HL-60 (cell line): ENCODE data around the gene VAT1L.

ENCODE experiments used
- DNase-seq, 2 experiments: peaks; one replicate each; pipeline ENCODE4 v3.0.0-alpha.2; 2010 to 2020; ENCODE audit warnings: low read depth in 1 of 2, low spot score in 1 of 2
- H3K27ac ChIP-seq: fragments of 250-450 bp; sonication (Bioruptor Pico); replicated peaks from 2 replicates; pipeline ENCODE4 v1.5.1; 2020; ENCODE audit warnings: mild to moderate bottlenecking, moderate library complexity
- H3K27me3 ChIP-seq: fragments of 250-450 bp; sonication (Bioruptor Pico); 2 replicates; pipeline ENCODE4 v1.5.1; 2021; ENCODE audit warnings: mild to moderate bottlenecking, moderate library complexity; ENCODE audit not compliant: insufficient read depth, poor library complexity, severe bottlenecking
- H3K4me3 ChIP-seq: replicated peaks from 2 replicates; pipeline ENCODE4 v1.5.1; 2011; ENCODE audit warnings: mild to moderate bottlenecking, control low read depth, low read length; ENCODE audit not compliant: insufficient read depth
- GABPA ChIP-seq: IDR thresholded peaks from 2 replicates; pipeline ENCODE4 v1.6.1; 2012; ENCODE audit warnings: low read depth
- POLR2AphosphoS5 ChIP-seq: IDR thresholded peaks from 2 replicates; pipeline ENCODE4 v1.6.1; 2012; ENCODE audit warnings: low read depth
- SPI1 ChIP-seq: IDR thresholded peaks from 2 replicates; pipeline ENCODE4 v1.6.1; 2012; ENCODE audit warnings: low read depth, mild to moderate bottlenecking, borderline replicate concordance
- TF ChIP-seq, protein P1 (sequence below): IDR thresholded peaks from 2 replicates; pipeline ENCODE4 v1.6.1; 2012; ENCODE audit warnings: low read depth; ENCODE audit not compliant: insufficient replicate concordance
- TF ChIP-seq, protein P2 (sequence below): IDR thresholded peaks from one replicate; pipeline ENCODE4 v1.5.1; 2011; ENCODE audit warnings: low read length, control low read depth, inconsistent platforms; ENCODE audit not compliant: insufficient read depth

The VAT1L gene

DNA sequence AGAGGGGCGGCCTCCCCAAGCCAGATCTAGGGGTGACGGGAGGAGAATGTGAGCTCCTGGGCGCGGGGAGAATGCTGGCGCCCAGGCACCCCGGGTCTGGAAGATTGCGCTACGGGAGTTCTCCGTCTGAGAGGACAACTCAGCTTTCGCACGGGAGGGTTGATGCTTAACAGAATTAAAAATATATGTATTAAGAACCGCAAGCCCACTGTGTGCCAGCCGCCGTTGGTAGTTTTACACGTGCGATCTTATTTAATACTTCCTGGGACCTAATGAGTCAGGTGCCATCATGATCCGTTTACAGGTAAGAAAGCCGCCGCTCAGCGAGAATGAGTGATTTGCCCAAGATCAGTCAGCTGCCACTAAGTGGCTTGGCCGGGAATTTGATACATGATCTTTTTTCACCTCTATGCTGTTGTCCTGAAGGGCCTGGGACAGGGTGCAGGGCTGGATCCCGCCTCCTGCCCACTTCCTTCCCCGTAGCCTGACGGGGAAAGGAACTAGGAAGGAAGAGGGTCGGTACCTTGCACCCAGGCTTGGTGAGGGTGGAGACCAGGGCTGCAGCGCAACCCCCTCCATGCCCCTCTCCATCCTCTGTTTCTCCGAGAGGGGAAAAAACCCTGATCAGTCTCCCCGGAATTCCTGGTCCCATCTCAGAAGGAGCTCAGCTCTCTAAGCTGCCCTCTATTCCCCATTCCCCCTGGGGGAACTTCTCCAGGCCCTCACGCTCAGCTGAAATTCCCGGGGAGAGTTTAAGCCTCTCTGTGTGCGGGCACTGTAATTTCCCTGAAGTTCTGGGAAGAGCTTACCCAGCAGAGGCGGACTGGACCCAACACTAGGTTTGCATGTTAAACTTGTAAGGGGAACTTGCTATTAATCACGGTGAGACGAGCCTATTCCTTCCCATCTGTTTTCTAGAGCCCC, 983 bp downstream of the VAT1L start:
- H3K27ac ChIP-seq, result no peak overlapping the region
- TF ChIP-seq, protein P1, sequence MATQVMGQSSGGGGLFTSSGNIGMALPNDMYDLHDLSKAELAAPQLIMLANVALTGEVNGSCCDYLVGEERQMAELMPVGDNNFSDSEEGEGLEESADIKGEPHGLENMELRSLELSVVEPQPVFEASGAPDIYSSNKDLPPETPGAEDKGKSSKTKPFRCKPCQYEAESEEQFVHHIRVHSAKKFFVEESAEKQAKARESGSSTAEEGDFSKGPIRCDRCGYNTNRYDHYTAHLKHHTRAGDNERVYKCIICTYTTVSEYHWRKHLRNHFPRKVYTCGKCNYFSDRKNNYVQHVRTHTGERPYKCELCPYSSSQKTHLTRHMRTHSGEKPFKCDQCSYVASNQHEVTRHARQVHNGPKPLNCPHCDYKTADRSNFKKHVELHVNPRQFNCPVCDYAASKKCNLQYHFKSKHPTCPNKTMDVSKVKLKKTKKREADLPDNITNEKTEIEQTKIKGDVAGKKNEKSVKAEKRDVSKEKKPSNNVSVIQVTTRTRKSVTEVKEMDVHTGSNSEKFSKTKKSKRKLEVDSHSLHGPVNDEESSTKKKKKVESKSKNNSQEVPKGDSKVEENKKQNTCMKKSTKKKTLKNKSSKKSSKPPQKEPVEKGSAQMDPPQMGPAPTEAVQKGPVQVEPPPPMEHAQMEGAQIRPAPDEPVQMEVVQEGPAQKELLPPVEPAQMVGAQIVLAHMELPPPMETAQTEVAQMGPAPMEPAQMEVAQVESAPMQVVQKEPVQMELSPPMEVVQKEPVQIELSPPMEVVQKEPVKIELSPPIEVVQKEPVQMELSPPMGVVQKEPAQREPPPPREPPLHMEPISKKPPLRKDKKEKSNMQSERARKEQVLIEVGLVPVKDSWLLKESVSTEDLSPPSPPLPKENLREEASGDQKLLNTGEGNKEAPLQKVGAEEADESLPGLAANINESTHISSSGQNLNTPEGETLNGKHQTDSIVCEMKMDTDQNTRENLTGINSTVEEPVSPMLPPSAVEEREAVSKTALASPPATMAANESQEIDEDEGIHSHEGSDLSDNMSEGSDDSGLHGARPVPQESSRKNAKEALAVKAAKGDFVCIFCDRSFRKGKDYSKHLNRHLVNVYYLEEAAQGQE, result no peak
- TF ChIP-seq SPI1 (no peak), GABPA (no peak), POLR2AphosphoS5 (no peak)
- TF ChIP-seq, protein P2, sequence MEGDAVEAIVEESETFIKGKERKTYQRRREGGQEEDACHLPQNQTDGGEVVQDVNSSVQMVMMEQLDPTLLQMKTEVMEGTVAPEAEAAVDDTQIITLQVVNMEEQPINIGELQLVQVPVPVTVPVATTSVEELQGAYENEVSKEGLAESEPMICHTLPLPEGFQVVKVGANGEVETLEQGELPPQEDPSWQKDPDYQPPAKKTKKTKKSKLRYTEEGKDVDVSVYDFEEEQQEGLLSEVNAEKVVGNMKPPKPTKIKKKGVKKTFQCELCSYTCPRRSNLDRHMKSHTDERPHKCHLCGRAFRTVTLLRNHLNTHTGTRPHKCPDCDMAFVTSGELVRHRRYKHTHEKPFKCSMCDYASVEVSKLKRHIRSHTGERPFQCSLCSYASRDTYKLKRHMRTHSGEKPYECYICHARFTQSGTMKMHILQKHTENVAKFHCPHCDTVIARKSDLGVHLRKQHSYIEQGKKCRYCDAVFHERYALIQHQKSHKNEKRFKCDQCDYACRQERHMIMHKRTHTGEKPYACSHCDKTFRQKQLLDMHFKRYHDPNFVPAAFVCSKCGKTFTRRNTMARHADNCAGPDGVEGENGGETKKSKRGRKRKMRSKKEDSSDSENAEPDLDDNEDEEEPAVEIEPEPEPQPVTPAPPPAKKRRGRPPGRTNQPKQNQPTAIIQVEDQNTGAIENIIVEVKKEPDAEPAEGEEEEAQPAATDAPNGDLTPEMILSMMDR, result no peak
- peak overlapping the region; percentile 61 for H3K4me3 ChIP-seq
- DNase-seq, result no peak
- peaks cover 32% of the 10 kb centered on the region for H3K27me3 ChIP-seq

DNA sequence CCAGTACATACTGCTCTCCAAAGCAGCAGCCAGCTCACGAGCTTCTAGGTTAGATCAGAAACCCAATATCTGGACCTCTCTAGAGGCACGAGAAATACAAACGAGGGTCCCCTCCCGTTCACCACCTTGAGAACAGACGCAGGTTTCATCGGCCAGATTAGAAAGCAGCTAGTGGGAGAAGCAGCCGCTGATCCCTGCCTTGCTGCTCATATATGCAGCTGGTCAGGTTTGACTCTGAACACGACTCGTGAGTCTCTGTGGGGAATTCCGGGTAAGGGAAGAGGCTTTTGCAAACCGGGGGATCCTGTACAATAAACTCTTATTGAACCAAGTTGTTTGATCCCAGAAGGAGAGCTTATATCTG, 1.6 kb downstream of the VAT1L start:
- Histone ChIP-seq H3K4me3 (no peak overlapping the region), H3K27ac (no peak overlapping the region), H3K27me3 (peaks cover 32% of the 10 kb centered on the region)
- TF ChIP-seq, protein P2, result no peak
- DNase-seq, result no peak

DNA sequence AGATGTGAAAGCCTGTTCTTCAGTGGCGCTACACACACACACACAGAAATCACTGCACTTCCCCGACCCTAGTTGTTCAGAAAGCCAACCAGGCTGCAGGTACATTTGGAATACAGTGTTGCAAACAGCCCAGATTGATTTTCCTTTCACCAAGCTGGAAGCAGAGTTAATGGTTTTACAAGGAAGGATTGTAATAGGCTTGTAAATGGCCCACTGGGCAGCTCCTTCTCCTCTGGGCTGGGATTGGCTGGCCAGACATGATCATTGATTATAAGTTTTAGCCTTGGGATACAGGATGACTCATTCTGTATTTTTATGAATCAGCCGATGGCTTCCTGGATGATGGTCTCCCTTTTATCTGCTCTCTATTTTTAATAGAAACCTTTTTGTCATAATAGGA, 2.5 kb downstream of the VAT1L start:
- no peak overlapping the region for H3K4me3 ChIP-seq
- H3K27me3 ChIP-seq, result peaks cover 32% of the 10 kb centered on the region
- no peak overlapping the region for H3K27ac ChIP-seq
- DNase-seq, result no peak
- TF ChIP-seq POLR2AphosphoS5, result no peak
- TF ChIP-seq SPI1, result no peak
- TF ChIP-seq, protein P1, result no peak
- TF ChIP-seq GABPA, result no peak
- TF ChIP-seq, protein P2, result no peak
